ENCODE data around the gene ALOX15B.
"Not testable (repeated sequence)": the region's sequence is repeated elsewhere in the genome, so short reads cannot be mapped to it uniquely, and the experiment has no call there.

The ALOX15B gene

GRCh38 chr17:8014558-8014850 is 24.4 kb upstream of the ALOX15B start:
- FAIRE-seq, result no peak

- no peak for FAIRE-seq
Observed at GRCh38 chr17:8015236-8015956, 23.5 kb upstream of the ALOX15B start.

- FAIRE-seq, result no peak
Observed at GRCh38 chr17:8015957-8016631, 22.8 kb upstream of the ALOX15B start.

DNA sequence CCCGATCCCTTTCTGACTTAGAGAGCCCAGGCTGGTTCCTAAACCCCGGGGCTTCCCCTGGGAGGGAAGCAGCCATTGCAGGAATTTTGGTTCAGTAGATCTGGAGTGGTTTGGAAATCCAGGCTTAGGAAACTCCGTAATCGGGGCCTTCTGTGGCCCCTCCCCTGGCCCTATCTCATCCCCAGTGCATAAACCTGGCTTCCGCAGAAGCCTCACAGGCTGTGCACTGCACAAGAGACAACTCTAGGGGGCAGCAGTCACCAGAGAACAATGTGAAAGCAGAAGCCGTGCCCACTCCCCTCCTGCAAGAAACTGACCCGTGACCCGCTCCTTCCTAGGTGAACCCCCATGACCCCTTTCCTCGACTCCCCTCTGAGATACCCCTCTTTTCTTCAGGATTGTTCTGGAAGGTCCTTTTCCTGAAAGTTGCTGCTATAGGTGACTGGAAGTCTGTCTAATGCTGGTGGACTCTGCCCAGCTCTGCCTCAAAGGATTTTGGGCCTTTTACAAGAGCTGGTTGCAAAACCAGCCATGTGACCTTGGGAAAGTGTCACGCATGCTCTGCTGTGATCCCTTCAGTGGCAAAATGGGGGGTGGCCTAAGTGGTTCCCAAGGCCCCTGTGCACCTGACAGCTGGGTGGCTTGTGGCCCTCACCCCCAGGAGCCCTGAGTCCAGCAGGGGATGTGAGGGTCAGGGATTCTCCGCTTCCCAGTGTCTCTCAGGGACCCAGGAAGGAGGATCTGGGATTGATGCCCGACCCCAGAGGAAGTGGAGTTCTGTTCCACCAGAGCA is 22.0 kb upstream of the ALOX15B start:
- no peak for FAIRE-seq

DNA sequence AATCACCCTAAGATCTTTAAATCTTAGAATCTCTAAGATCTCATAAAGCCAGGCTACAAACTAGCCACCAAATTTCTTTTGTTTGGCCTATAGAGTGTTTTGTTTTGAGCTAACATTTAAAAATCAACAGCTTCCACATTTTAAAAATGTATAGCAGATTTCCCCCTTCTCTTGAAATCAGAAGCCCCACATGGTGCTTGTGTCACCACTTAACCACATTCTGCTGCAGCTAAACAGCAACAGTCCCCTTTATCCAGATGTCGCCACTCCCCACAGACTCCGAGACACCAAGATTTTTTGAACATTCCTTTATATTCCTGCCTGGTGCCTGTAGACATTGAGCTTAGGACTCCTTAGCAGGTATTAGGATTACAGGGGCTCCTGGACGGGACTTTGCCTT is 20.4 kb upstream of the ALOX15B start:
- FAIRE-seq, result no peak

GRCh38 chr17:8019166-8019565 is 19.7 kb upstream of the ALOX15B start:
- no peak for FAIRE-seq

GRCh38 chr17:8019665-8020650 is 18.9 kb upstream of the ALOX15B start:
- no peak for FAIRE-seq

GRCh38 chr17:8020776-8021564 is 17.9 kb upstream of the ALOX15B start:
- FAIRE-seq, result no peak

DNA sequence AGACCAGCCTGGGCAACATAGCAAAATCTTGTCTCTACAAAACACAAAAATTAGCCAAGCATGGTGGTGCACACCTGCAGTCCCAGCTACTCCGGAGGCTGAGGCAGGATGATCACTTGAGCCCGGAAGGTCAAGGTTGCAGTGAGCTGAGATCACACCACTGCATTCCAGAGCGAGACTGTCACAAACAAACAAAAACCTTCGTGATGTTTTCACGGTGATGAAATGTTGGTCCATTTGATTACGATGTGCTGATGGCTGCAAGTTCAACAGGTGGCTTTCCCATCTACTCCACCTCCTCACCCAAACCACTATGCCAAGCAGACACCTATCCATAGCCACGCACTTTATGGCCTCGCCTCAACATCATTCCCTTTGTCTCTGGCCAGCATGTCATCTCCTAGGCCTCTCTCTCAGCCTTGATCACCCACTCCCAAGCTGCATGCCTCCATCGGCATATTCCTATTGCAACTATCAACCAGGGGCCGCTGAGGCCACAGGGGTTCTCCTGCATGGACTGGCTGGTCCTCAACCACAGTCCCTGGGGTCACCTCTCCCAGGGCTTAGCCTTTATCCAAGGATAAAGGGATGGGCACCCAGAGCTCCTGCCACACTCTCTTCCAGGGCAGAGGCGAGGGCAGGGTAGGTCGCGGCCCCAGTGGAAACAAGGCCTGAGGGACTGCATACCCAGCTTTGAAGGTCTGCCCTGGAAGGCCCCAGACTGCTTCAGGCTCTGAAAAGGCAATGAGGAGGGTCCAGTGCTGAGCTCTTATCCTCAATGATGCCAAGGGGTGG is 17.1 kb upstream of the ALOX15B start:
- no peak for FAIRE-seq

DNA sequence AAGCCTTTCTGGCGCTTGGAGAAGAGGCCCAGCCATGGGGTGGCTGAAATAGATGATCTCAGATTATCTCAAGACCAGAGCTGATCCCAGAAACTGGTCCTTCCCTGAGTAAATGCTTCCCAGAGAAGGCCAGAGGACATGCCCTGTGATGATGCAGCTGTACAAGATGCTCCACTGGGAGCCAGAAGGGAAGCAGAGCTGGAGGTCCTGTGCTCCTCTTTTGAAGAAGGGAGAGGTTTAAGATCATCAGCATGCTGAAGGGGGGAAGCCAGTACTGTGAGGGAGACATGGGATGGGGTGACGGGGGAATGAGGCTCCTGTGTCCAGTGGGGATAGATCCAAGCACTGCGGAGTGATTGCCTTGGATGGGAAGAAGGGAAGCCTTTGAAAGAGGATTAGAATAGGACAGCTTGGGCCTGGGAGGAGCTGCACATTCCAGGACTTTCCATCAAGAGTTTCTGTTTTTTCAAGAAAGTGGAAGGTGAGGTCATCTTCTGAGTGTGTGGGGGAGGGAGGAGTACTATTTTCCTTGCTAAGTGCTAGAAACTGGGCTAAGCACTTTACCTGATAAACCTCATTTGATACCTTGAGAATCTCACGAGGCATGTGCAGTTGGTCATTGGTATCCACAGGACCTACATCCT is 16.4 kb upstream of the ALOX15B start:
- no peak for FAIRE-seq

DNA sequence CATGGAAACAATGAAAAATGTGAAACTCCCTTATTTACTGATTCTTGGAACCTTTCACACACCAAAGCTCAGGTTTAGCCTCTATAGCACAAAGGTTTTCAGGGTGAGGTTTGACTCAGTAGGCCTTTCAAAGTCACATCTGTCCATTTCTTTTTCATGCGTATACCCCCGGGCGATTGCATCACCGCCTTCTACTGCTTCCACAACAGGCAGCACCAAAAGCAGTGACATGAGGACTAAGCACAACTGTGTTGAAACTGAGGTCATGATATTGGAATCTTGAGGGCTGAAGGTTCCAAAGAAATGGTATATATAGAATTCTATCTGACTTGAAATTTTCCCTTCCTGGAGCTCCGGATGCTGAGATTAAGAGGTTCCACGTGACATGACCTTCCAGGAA is 14.7 kb upstream of the ALOX15B start:
- not testable (repeated sequence) for FAIRE-seq

DNA sequence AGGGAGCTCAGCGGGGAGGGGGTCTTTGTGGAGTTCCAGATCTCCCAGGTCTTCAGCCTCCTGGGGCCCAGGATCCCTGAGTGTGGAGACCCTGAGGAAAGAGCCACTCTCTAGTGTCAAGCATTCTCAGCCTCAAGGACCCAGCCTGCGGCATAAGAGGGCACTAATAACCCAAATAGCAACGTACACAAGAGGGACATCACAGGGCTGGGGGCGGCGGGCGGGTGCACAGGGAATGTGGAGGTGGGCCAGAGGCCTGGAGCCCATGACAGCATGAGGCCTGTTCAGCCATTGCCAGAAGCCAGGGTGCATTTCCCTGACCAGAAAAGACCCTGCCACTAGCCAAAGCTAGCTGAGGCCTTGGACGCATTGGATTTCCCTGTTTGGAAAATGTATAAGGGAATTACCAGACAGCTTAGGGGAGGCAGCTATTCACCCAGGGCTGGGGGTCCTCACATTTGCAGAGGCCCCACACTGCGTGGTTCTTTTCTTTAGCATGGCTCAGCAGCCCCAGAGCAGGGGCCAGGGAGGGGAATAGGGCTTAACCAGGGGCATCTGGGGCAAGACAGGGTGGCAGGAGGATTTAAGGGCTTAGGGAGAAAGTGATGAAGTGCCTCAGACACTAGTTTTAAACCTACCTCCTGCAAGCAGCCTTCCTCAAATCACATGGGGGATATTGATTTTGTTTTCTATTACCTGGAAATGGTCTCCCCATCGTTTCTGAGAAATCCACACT is 13.5 kb upstream of the ALOX15B start:
- no peak for FAIRE-seq

- no peak for FAIRE-seq
Observed at GRCh38 chr17:8029121-8029520, 9.7 kb upstream of the ALOX15B start.

DNA sequence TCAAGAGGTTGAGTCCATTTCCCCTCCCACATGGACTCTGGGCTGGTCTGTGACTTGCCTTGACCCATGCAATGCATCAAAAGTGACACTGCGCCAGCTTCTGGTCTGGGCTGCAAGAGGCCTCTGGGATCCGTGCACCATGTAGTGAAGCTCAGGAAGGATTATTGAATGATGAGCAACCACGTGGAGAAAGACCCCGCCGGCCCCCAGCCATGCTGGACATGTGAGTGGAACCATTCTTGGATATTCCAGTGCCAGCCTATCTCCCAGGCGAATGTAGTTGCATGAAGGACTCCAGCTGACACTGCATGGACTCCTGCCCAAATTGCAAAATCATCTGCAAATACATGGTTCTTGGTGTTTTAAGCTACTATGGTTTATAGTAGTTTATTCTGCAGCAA is 7.6 kb upstream of the ALOX15B start:
- FAIRE-seq, result no peak

- no peak for FAIRE-seq
Observed at GRCh38 chr17:8031950-8032349, 6.9 kb upstream of the ALOX15B start.

- no peak for FAIRE-seq
Observed at GRCh38 chr17:8032442-8032841, 6.4 kb upstream of the ALOX15B start.

GRCh38 chr17:8039611-8040168 is 831 bp downstream of the ALOX15B start:
- no peak for FAIRE-seq

DNA sequence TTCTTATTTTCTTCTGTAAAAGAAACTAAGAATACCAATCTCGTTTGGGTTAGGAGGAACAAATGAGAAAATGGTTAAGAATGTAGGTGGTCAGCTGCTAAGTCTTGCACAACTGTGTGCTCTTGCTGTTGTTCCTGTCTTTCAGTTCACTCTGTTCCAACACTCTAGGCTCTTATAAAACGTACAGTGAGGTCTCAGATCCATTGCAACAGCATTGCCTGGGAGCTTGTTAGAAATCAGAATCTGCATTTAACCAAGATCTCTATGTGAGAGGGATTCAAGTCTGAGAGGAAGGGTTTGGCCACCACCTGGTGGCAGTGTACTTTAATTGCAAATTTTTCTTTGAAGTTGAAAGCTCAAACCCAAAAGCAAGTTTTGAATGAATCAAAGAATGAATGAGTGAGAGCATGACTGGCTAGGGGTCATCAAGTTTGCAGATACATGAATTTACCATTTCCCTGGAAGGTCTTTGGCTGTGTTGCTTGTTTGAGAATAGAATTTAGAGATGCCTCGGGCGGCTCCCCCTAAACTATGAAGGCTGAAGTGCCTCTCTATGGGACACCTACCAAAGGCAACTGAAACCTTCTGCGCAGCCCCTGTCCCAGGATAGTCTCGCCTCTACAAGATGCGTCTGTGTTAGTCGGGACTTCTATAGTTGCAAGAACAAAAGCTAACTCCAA is 2.5 kb downstream of the ALOX15B start:
- FAIRE-seq, result peak; percentile 68

DNA sequence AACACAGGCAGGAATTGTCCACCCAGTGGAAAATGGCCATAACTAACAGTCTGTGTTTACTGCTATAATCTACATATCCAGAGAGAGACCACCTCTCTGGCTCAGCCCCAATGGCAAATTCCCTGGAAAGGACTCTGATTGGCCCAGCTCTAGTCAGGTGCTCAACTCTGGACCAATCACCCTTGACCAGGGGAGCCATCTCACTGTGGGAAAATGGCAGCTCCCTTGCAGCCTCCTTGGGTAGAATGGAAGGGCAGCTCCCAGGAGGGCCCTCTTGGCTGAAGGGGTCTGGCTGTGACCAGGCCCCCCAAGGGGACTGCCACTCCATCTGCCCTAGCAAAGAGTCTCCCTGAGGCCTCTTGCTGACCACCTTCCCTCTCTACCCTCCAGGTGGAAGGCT is 3.1 kb downstream of the ALOX15B start:
- FAIRE-seq, result no peak

Data from islet of Langerhans (tissue), 1 donor.